CD14-positive monocyte (primary cell): Measurements from ENCODE around the gene ALDH5A1. TPM values are rescaled to one million over a fixed set of nuclear protein-coding genes. Genes with fewer than 3 reads are reported as not detected.

Experiments
- DNase-seq, 3 donors: peaks; one replicate each; pipeline ENCODE4 v3.0.0-alpha.2; 2011 to 2022
- H2AFZ ChIP-seq: 2 replicates; pipeline ENCODE4 v1.6.0; 2012; ENCODE audit warnings: mild to moderate bottlenecking, low read depth, low read length, inconsistent platforms; ENCODE audit not compliant: insufficient read depth, poor library complexity, severe bottlenecking
- H3K27ac ChIP-seq, 2 donors: 1 replicate in 1 of 2; 2 replicates in 1 of 2; pipeline ENCODE4 v1.5.1; 2012 to 2013; ENCODE audit warnings: low read length in 2 of 2, control low read depth in 1 of 2, inconsistent platforms in 1 of 2, low read depth in 1 of 2, mild to moderate bottlenecking in 1 of 2
- H3K27me3 ChIP-seq, 2 donors: one replicate each; pipeline versions ENCODE4 v1.6.0 to v1.6.1; 2011 to 2013; ENCODE audit warnings: low read length in 2 of 2; ENCODE audit not compliant: control insufficient read depth in 2 of 2, insufficient read depth in 2 of 2
- H3K36me3 ChIP-seq, 2 donors: replicated peaks in 1 of 2; 1 replicate in 1 of 2; 2 replicates in 1 of 2; pipeline versions ENCODE4 v1.5.1 to v1.6.1; 2012 to 2013; ENCODE audit warnings: low read length in 2 of 2, control low read depth in 1 of 2, inconsistent platforms in 1 of 2, mild to moderate bottlenecking in 1 of 2; ENCODE audit not compliant: insufficient read depth in 2 of 2, control insufficient read depth in 1 of 2
- H3K4me1 ChIP-seq, 2 donors: 1 replicate in 1 of 2; 2 replicates in 1 of 2; pipeline versions ENCODE4 v1.5.1 to v1.6.1; 2012 to 2013; ENCODE audit warnings: low read length in 2 of 2, control low read depth in 1 of 2, inconsistent platforms in 1 of 2, mild to moderate bottlenecking in 1 of 2, moderate library complexity in 1 of 2; ENCODE audit not compliant: insufficient read depth in 2 of 2, control insufficient read depth in 1 of 2
- H3K4me2 ChIP-seq: replicated peaks from 2 replicates; pipeline ENCODE3; 2012; ENCODE audit warnings: low read length, moderate library complexity, mild to moderate bottlenecking; ENCODE audit not compliant: poor library complexity, severe bottlenecking; ENCODE audit errors: extremely low read depth
- H3K4me3 ChIP-seq, 3 experiments: fragments of 200-600 bp in 1 of 3; sonication (generic) in 1 of 3; replicated peaks in 1 of 3; 1 replicate in 2 of 3; 2 replicates in 1 of 3; pipeline ENCODE4 v1.5.1; 2011 to 2013; ENCODE audit warnings: low read length in 3 of 3, mild to moderate bottlenecking in 3 of 3, control low read depth in 2 of 3, low read depth in 2 of 3, inconsistent platforms in 1 of 3, moderate library complexity in 1 of 3
- H3K79me2 ChIP-seq: 2 replicates; pipeline ENCODE4 v1.6.0; 2012; ENCODE audit warnings: mild to moderate bottlenecking, control low read depth, inconsistent platforms, low read length, moderate library complexity; ENCODE audit not compliant: insufficient read depth
- H3K9ac ChIP-seq: 2 replicates; pipeline ENCODE4 v1.6.0; 2017; ENCODE audit warnings: low read length, mild to moderate bottlenecking; ENCODE audit not compliant: insufficient read depth, poor library complexity, severe bottlenecking
- H3K9me3 ChIP-seq, 2 donors: replicated peaks in 1 of 2; 1 replicate in 1 of 2; 2 replicates in 1 of 2; pipeline versions ENCODE4 v1.5.1 to v1.6.1; 2012 to 2013; ENCODE audit warnings: low read length in 2 of 2, control low read depth in 1 of 2; ENCODE audit not compliant: control insufficient read depth in 1 of 2, insufficient read depth in 1 of 2
- H4K20me1 ChIP-seq: 2 replicates; pipeline ENCODE4 v1.6.0; 2012; ENCODE audit warnings: mild to moderate bottlenecking, low read length, control low read depth, moderate library complexity; ENCODE audit not compliant: insufficient read depth
- H3K27ac Mint-ChIP-seq, 7 donors: one replicate each; pipeline ENCODE4 v1.8.0; 2020; ENCODE audit warnings: mild to moderate bottlenecking in 7 of 7, mixed read lengths in 7 of 7, moderate library complexity in 6 of 7, inconsistent platforms in 2 of 7
- H3K27me3 Mint-ChIP-seq, 3 donors: one replicate each; pipeline ENCODE4 v1.8.0; 2021 to 2022; ENCODE audit warnings: low read depth in 3 of 3, mild to moderate bottlenecking in 3 of 3, mixed read lengths in 3 of 3, moderate library complexity in 3 of 3, inconsistent platforms in 1 of 3
- H3K36me3 Mint-ChIP-seq, 2 donors: one replicate each; pipeline ENCODE4 v1.8.0; 2020; ENCODE audit warnings: mixed read lengths in 2 of 2, inconsistent platforms in 1 of 2, mild to moderate bottlenecking in 1 of 2
- H3K4me1 Mint-ChIP-seq: one replicate; pipeline ENCODE4 v1.8.0; 2020; ENCODE audit warnings: mild to moderate bottlenecking, mixed read lengths
- H3K4me3 Mint-ChIP-seq, 2 donors: one replicate each; pipeline ENCODE4 v1.8.0; 2020; ENCODE audit warnings: mild to moderate bottlenecking in 2 of 2, mixed read lengths in 2 of 2, moderate library complexity in 1 of 2
- H3K9me3 Mint-ChIP-seq, 7 donors: one replicate each; pipeline ENCODE4 v1.8.0; 2020 to 2022; ENCODE audit warnings: mixed read lengths in 7 of 7, mild to moderate bottlenecking in 6 of 7, moderate library complexity in 6 of 7, inconsistent platforms in 2 of 7
- CTCF ChIP-seq: fragments of 200-600 bp; IDR thresholded peaks from one replicate; pipeline ENCODE4 v1.8.0; 2022; ENCODE audit warnings: antibody characterized with exemption, mild to moderate bottlenecking
- WGBS: methylation state at CpG from one replicate; pipeline ENCODE4 v1.1.5; 2013; ENCODE audit warnings: missing lambda C conversion rate; ENCODE audit not compliant: insufficient coverage; 5-methylcytosine and 5-hydroxymethylcytosine counted together
- intact Hi-C, 2 donors: fragments of 100-400 bp; cut with micrococcal nuclease; formaldehyde crosslinking; loops; one replicate each; pipeline versions ENCODE4 v1.15.0 to v1.15.1; 2023
- polyA plus RNA-seq, 3 donors: library from polyadenylated mRNA; depleted of rRNA in 1 of 3; unstranded in 2 of 3; stranded (reverse) in 1 of 3; fragments of 300-500 nt in 2 of 3; fragments of >200 nt in 1 of 3; fragmentation: Illumina TruSeq in 2 of 3; gene quantifications; 1 replicate in 2 of 3; 2 replicates in 1 of 3; pipeline ENCODE4 v1.2.3, GENCODE V29; 2012 to 2021

The ALDH5A1 gene
- polyA plus RNA-seq, 3 donors: 0.04 to 0.33 (median 0.17) TPM

- no peak for TF ChIP-seq CTCF
- Histone ChIP-seq H3K36me3 (no peaks in the 10 kb centered on the region), H3K4me3 (no peak overlapping the region), H3K9ac (no peak overlapping the region), H3K79me2 (no peaks in the 10 kb centered on the region), H3K27ac (no peak overlapping the region), H3K9me3 (no peaks in the 10 kb centered on the region), H3K4me1 (no peaks in the 10 kb centered on the region), H3K27me3 (no peaks in the 10 kb centered on the region), H4K20me1 (no peaks in the 10 kb centered on the region), H3K4me2 (no peak overlapping the region), H2AFZ (no peak overlapping the region)
- no peaks in the 10 kb centered on the region for H3K36me3 Mint-ChIP-seq
- DNase-seq: no peak
- peaks cover 0 to 2% (median 2%) of the 10 kb centered on the region in 3 donors for H3K27me3 Mint-ChIP-seq
- WGBS: 95% methylated on average over 2 of the region's 4 CpGs
- no peak overlapping the region for H3K27ac Mint-ChIP-seq
- no peaks in the 10 kb centered on the region for H3K9me3 Mint-ChIP-seq
- no peaks in the 10 kb centered on the region for H3K4me1 Mint-ChIP-seq
- intact Hi-C loops: no loop called here
- H3K4me3 Mint-ChIP-seq: no peak overlapping the region
Observed at GRCh38 chr6:24455061-24455460, 39.7 kb upstream of the ALDH5A1 start.

- DNase-seq: no peak
- Histone ChIP-seq H3K27ac (no peak overlapping the region), H3K27me3 (no peaks in the 10 kb centered on the region), H3K9me3 (no peaks in the 10 kb centered on the region), H3K79me2 (no peaks in the 10 kb centered on the region), H3K36me3 (no peaks in the 10 kb centered on the region), H3K4me3 (no peak overlapping the region), H3K4me1 (no peaks in the 10 kb centered on the region), H2AFZ (no peak overlapping the region), H4K20me1 (no peaks in the 10 kb centered on the region), H3K4me2 (no peak overlapping the region), H3K9ac (no peak overlapping the region)
- H3K4me1 Mint-ChIP-seq: no peaks in the 10 kb centered on the region
- peaks cover 0 to 4% (median 2%) of the 10 kb centered on the region in 3 donors for H3K27me3 Mint-ChIP-seq
- no peak for TF ChIP-seq CTCF
- intact Hi-C loops: no loop called here
- no peaks in the 10 kb centered on the region for H3K36me3 Mint-ChIP-seq
- H3K27ac Mint-ChIP-seq: no peak overlapping the region
- H3K4me3 Mint-ChIP-seq: no peak overlapping the region
- 58% methylated on average over 4 of the region's 4 CpGs for WGBS
- no peaks in the 10 kb centered on the region for H3K9me3 Mint-ChIP-seq
Observed at GRCh38 chr6:24458134-24458533, 36.6 kb upstream of the ALDH5A1 start.
